ENCODE measurements around the gene NR2F1. TPM values are rescaled to one million over a fixed set of nuclear protein-coding genes. Genes with fewer than 3 reads are reported as not detected.

The NR2F1 gene
- total RNA-seq = 82.4 TPM

DNA sequence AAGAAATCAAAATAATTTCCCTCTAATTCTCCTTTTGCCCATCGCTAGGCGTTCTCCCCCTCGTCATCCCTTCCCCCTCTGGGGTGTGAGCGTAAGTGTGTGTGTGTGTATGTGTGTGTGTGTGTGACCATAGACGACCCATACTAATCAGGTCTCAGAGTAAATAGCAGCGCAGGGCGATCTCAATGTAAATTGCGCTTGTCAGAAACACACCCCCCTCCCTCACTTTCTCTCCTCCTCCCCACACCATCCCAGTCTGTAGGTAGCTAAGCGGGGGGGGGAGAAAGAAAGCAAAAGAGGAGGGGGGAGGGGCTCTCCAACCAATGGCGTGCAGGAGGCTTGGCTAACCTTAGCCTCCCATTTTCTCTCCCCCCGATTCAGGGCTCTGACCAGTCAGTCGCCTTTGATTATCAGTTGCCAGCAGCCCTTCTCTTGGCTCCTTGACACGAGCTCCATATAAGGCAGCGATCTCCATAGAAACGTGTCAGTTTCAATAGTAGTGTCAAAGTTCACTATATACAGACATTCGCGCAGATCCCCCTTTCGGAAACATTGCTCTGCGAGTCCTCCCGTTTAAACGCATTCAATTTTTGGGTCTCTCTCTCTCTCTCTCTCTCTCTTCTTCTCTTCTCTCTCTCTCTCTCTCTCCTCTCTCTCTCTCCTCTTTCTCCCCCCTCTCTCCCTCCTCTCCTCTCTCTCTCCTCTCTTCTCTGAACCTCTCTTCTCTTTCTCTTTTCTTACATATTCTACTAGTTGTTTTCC, at the start of gene NR2F1:
Gene NR2F1, plus strand, starts transcription at position 546 of the 762 bp plus-strand sequence. CDS start 1,802 bp downstream, outside the sequence.

DNA sequence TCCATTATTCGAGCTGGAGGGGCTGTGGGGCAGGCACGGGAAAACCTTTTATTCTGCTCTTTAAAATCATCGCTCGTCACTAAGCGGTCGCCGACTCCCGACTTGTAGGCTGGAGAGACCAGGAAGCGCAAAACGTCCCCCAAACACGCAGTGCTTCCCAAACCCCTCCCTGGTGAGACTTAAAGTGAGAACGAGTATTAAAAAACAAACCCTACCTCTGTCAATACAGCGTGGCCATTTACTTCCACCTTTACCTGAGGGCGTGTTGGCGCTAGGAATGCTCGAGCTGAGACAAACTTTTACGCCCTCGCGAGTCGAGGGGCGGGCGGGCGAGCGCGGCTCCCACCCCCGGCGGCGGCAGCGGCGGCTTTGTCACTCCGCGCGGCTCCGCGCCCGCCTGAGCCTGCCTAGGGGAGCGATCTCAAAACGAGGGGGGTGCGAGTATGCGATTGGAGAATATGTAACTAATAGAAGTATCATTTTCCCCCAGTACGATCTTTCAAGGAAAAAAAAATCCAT, 2.0 kb upstream of the NR2F1 start, which contains the start of gene NR2F1-AS1:
Gene NR2F1-AS1, minus strand, starts transcription at position 293 of the 519 bp plus-strand sequence.

Other genes starting within 250 kb of the NR2F1 start
- 32.1 TPM for gene NR2F1-AS1, start 2.0 kb upstream of the NR2F1 start, total RNA-seq
- 8.9 TPM for gene POU5F2, start 158.4 kb downstream of the NR2F1 start, total RNA-seq

Measured in camera-type eye (tissue), 1 donor.